Calu3 (cell line): ENCODE measurements around the gene FAHD1. TPM values are rescaled to one million over a fixed set of nuclear protein-coding genes. Genes with fewer than 3 reads are reported as not detected.
"Not testable (repeated sequence)": the region's sequence is repeated elsewhere in the genome, so short reads cannot be mapped to it uniquely, and the experiment has no call there.

Experiments
- BruUV-seq: library from RNA; stranded (reverse); fragments of 400-500 nt; replicated peaks from 2 replicates; lab custom pipeline; 2021; lab: Mats Ljungman, UMichigan
- CTCF ChIA-PET: fragments of 300-600 bp; sonication (Branson Sonifier 250); formaldehyde crosslinking; loops from one replicate; lab custom pipeline; 2022; ENCODE audit warnings: antibody characterized with exemption; lab: Charles Lee
- DNase-seq: peaks from one replicate; pipeline ENCODE4 v3.0.0; 2022
- H3K27ac Mint-ChIP-seq: one replicate; pipeline ENCODE4 v1.8.0; 2022; ENCODE audit warnings: mixed read lengths; ENCODE audit not compliant: unreplicated experiment
- H3K27me3 Mint-ChIP-seq: one replicate; pipeline ENCODE4 v1.8.0; 2022; ENCODE audit warnings: mixed read lengths; ENCODE audit not compliant: unreplicated experiment
- H3K36me3 Mint-ChIP-seq: one replicate; pipeline ENCODE4 v1.8.0; 2022; ENCODE audit warnings: mild to moderate bottlenecking, moderate library complexity, mixed read lengths; ENCODE audit not compliant: insufficient read depth, unreplicated experiment
- H3K4me1 Mint-ChIP-seq: one replicate; pipeline ENCODE4 v1.8.0; 2022; ENCODE audit warnings: mild to moderate bottlenecking, low read depth, mixed read lengths; ENCODE audit not compliant: unreplicated experiment
- H3K4me3 Mint-ChIP-seq: one replicate; pipeline ENCODE4 v1.8.0; 2022; ENCODE audit warnings: mild to moderate bottlenecking, low read depth, moderate library complexity, mixed read lengths; ENCODE audit not compliant: unreplicated experiment
- H3K9me3 Mint-ChIP-seq: one replicate; pipeline ENCODE4 v1.8.0; 2022; ENCODE audit warnings: low read depth, mixed read lengths; ENCODE audit not compliant: unreplicated experiment
- intact Hi-C: fragments of 100-400 bp; cut with micrococcal nuclease; formaldehyde crosslinking; loops from one replicate; pipeline ENCODE4 v1.10.0; 2022; ENCODE audit not compliant: unreplicated experiment
- total RNA-seq: library from RNA; stranded (reverse); gene quantifications from 2 replicates; pipeline ENCODE4 v1.2.3, GENCODE V29; 2022
- TF ChIP-seq, protein P1 (sequence below): fragments of 200-600 bp; IDR thresholded peaks from one replicate; pipeline ENCODE4 v1.8.0; 2022; ENCODE audit warnings: antibody characterized with exemption; ENCODE audit not compliant: unreplicated experiment

FAHD1 gene
- total RNA-seq, 1 experiment from 2014 or later: 33.1 TPM

GRCh38 chr16:1794221-1794871 is 32.7 kb upstream of the FAHD1 start:
- intact Hi-C loops: no loop called here
- CTCF ChIA-PET: no interaction called here
- BruUV-seq: no TSS peak
- H3K36me3 Mint-ChIP-seq: peaks cover 24% of the 10 kb centered on the region
- TF ChIP-seq, protein P1, sequence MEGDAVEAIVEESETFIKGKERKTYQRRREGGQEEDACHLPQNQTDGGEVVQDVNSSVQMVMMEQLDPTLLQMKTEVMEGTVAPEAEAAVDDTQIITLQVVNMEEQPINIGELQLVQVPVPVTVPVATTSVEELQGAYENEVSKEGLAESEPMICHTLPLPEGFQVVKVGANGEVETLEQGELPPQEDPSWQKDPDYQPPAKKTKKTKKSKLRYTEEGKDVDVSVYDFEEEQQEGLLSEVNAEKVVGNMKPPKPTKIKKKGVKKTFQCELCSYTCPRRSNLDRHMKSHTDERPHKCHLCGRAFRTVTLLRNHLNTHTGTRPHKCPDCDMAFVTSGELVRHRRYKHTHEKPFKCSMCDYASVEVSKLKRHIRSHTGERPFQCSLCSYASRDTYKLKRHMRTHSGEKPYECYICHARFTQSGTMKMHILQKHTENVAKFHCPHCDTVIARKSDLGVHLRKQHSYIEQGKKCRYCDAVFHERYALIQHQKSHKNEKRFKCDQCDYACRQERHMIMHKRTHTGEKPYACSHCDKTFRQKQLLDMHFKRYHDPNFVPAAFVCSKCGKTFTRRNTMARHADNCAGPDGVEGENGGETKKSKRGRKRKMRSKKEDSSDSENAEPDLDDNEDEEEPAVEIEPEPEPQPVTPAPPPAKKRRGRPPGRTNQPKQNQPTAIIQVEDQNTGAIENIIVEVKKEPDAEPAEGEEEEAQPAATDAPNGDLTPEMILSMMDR: no peak
- H3K27ac Mint-ChIP-seq: no peak overlapping the region
- no peak for DNase-seq
- no peaks in the 10 kb centered on the region for H3K27me3 Mint-ChIP-seq
- no peaks in the 10 kb centered on the region for H3K4me1 Mint-ChIP-seq
- no peak overlapping the region for H3K4me3 Mint-ChIP-seq
- H3K9me3 Mint-ChIP-seq: peaks cover 3% of the 10 kb centered on the region

DNA sequence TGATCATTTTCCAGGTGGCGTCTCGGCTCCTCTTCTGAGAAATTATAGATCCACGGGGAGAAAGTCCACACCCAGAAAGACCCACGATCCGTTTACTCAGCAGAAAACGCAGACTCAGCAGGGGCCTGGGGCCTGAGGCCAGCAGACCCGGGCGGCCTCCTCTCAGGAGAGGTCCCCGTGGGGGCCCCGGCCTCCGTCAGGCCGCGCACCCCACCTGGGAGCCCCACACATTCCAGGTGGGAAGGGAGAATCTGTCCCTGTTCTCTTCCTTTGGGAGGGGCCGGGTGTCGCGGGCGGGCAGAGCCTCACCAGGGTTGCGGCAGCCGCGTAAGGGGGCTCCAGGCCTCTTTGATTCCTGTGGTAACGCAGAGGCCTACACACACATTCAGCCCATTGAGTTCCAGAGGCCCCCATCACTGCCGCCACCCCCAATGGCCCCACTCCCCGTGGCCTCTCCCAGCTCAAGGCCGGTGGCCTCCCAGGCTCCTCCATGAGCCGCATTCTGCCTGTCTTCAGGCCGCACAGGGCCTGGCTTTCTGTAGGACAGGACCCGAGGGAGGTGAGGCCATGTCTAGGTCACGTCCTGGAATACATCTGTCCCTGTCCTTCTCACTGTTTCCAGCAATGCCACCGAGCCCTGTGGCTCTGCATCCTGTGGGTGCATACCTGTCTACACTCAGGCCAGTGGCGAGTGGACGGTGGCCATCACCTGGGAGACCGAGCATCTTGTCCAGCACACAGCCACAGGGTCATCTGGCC is 31.9 kb upstream of the FAHD1 start:
- CTCF ChIA-PET: interaction anchor here (0.6 kb wide), 1 partner anchor 10 kb away, joined by 3 read pairs; no protein-coding TSS in a partner anchor
- BruUV-seq: no TSS peak
- Mint-ChIP-seq H3K27me3 (no peaks in the 10 kb centered on the region), H3K9me3 (peaks cover 3% of the 10 kb centered on the region), H3K27ac (no peak overlapping the region), H3K4me1 (no peaks in the 10 kb centered on the region), H3K4me3 (no peak overlapping the region), H3K36me3 (peaks cover 21% of the 10 kb centered on the region)
- TF ChIP-seq, protein P1: no peak
- DNase-seq: no peak
- intact Hi-C loops: no loop called here

- DNase-seq, H3K9me3 Mint-ChIP-seq, H3K4me3 Mint-ChIP-seq, CTCF ChIA-PET, H3K27me3 Mint-ChIP-seq, BruUV-seq, H3K4me1 Mint-ChIP-seq, H3K27ac Mint-ChIP-seq, intact Hi-C loops: not testable (repeated sequence)
- peaks cover 10% of the 10 kb centered on the region for H3K36me3 Mint-ChIP-seq
Measured at GRCh38 chr16:1799263-1799662, 27.7 kb upstream of the FAHD1 start.

GRCh38 chr16:1800701-1801100 is 26.3 kb upstream of the FAHD1 start:
- H3K27me3 Mint-ChIP-seq: no peaks in the 10 kb centered on the region
- H3K4me1 Mint-ChIP-seq: no peaks in the 10 kb centered on the region
- no TSS peak for BruUV-seq
- no peak for DNase-seq
- intact Hi-C loops: no loop called here
- CTCF ChIA-PET: no interaction called here
- no peak overlapping the region for H3K4me3 Mint-ChIP-seq
- no peak overlapping the region for H3K27ac Mint-ChIP-seq
- H3K36me3 Mint-ChIP-seq: peaks cover 11% of the 10 kb centered on the region
- peaks cover 7% of the 10 kb centered on the region for H3K9me3 Mint-ChIP-seq
- TF ChIP-seq, protein P1: no peak
